K562 (cell line): Measurements from ENCODE around the gene GTPBP8. TPM values are rescaled to one million over a fixed set of nuclear protein-coding genes. Genes with fewer than 3 reads are reported as not detected.
A peak's percentile ranks its signal among the peaks of the same experiment; 100 is the strongest.

Experiments used
- BMI1 ChIP-seq: fragments of 150-350 bp; IDR thresholded peaks from 2 replicates; pipeline ENCODE4 v1.6.1; 2014; ENCODE audit warnings: low read length
- BRF2 ChIP-seq: IDR thresholded peaks from 3 replicates; pipeline ENCODE4 v1.6.1; 2011; ENCODE audit warnings: borderline replicate concordance, mild to moderate bottlenecking; ENCODE audit not compliant: insufficient read length, insufficient read depth
- EZH2 ChIP-seq: IDR thresholded peaks from 2 replicates; pipeline ENCODE4 v1.6.1; 2012; ENCODE audit warnings: low read depth, mild to moderate bottlenecking, inconsistent platforms, low read length, borderline replicate concordance
- FOXK2 ChIP-seq, 2 experiments: fragments of 450-650 bp; IDR thresholded peaks in 1 of 2; conservative IDR thresholded peaks in 1 of 2; 2 replicates each; pipeline ENCODE4 v1.6.1; 2016; ENCODE audit warnings: low read depth in 2 of 2, mild to moderate bottlenecking in 1 of 2
- MCM3 ChIP-seq: fragments of 450-650 bp; IDR thresholded peaks from 2 replicates; pipeline ENCODE4 v1.6.1; 2016
- PHF20 ChIP-seq: fragments of 450-650 bp; IDR thresholded peaks from 2 replicates; pipeline ENCODE4 v1.6.1; 2018; ENCODE audit not compliant: partially characterized antibody
- SAP30 ChIP-seq: fragments of 200-600 bp; sonication (generic); IDR thresholded peaks from 2 replicates; pipeline ENCODE4 v1.6.1; 2012; ENCODE audit warnings: borderline replicate concordance, low read depth, mild to moderate bottlenecking, moderate library complexity, low read length, control low read depth, inconsistent platforms; ENCODE audit not compliant: insufficient read depth, poor library complexity, severe bottlenecking
- SMARCB1 ChIP-seq: IDR thresholded peaks from 2 replicates; pipeline ENCODE4 v1.6.1; 2011; ENCODE audit warnings: improper control_type of control experiment, low read depth; ENCODE audit not compliant: insufficient read length
- TAF9B ChIP-seq: fragments of 450-650 bp; IDR thresholded peaks from 2 replicates; pipeline ENCODE4 v1.6.1; 2018; ENCODE audit warnings: mild to moderate bottlenecking; ENCODE audit not compliant: partially characterized antibody
- ZFP30 ChIP-seq: fragments of 250-450 bp; sonication (Bioruptor Pico); IDR thresholded peaks from 2 replicates; pipeline ENCODE4 v1.8.0; 2022; ENCODE audit warnings: moderate library complexity, mild to moderate bottlenecking, inconsistent platforms, borderline replicate concordance
- ZNF175 ChIP-seq: fragments of 200-800 bp; sonication (Bioruptor generic); IDR thresholded peaks from 2 replicates; pipeline ENCODE4 v1.6.1; 2016; ENCODE audit warnings: low read depth, mild to moderate bottlenecking, missing genetic modification characterization, missing compliant biosample characterization
- ZNF592 ChIP-seq: fragments of 450-650 bp; IDR thresholded peaks from 2 replicates; pipeline ENCODE4 v1.6.1; 2017; ENCODE audit warnings: antibody characterized with exemption, mild to moderate bottlenecking
- polyA plus RNA-seq, 8 experiments: library from polyadenylated mRNA; depleted of rRNA in 4 of 8; stranded (reverse) in 5 of 8; unstranded in 3 of 8; fragments of >200 nt; fragmentation: Nextera tagmentation in 2 of 8; fragmentation: Illumina TruSeq in 1 of 8; extraction: Ambion mirVana in 2 of 8; extraction: Trizol in 1 of 8; gene quantifications; 2 replicates each; pipeline versions ENCODE4 v1.2.1 to v1.2.3, GENCODE V29; 2011 to 2014; ENCODE audit warnings: inconsistent platforms in 1 of 8, missing spikeins in 1 of 8
- total RNA-seq, 7 experiments: library from RNA; depleted of rRNA in 6 of 7; stranded (reverse); fragments of >200 nt in 6 of 7; fragmentation: Illumina TruSeq in 2 of 7; extraction: Trizol in 2 of 7; gene quantifications; 2 replicates each; pipeline versions ENCODE4 v1.2.1 to v1.2.3, GENCODE V29; 2011 to 2021; ENCODE audit warnings: low replicate concordance in 1 of 7
- TF ChIP-seq, protein P1 (sequence below), 2 experiments: fragments of 200-800 bp in 1 of 2; sonication (Bioruptor generic) in 1 of 2; sonication (generic) in 1 of 2; formaldehyde crosslinking in 1 of 2; IDR thresholded peaks in 1 of 2; conservative IDR thresholded peaks in 1 of 2; 2 replicates each; pipeline versions ENCODE4 v1.5.0 to v1.6.1; 2016 to 2020; ENCODE audit warnings: missing compliant biosample characterization in 1 of 2, missing genetic modification characterization in 1 of 2, missing genetic modification reagents in 1 of 2

GTPBP8 gene
- total and polyA plus RNA-seq, 9 of the 15 experiments (the other 6 are each of a cell fraction or from before 2014, with no cell fraction given), result 14.0 to 33.3 (median 20.8) TPM

DNA sequence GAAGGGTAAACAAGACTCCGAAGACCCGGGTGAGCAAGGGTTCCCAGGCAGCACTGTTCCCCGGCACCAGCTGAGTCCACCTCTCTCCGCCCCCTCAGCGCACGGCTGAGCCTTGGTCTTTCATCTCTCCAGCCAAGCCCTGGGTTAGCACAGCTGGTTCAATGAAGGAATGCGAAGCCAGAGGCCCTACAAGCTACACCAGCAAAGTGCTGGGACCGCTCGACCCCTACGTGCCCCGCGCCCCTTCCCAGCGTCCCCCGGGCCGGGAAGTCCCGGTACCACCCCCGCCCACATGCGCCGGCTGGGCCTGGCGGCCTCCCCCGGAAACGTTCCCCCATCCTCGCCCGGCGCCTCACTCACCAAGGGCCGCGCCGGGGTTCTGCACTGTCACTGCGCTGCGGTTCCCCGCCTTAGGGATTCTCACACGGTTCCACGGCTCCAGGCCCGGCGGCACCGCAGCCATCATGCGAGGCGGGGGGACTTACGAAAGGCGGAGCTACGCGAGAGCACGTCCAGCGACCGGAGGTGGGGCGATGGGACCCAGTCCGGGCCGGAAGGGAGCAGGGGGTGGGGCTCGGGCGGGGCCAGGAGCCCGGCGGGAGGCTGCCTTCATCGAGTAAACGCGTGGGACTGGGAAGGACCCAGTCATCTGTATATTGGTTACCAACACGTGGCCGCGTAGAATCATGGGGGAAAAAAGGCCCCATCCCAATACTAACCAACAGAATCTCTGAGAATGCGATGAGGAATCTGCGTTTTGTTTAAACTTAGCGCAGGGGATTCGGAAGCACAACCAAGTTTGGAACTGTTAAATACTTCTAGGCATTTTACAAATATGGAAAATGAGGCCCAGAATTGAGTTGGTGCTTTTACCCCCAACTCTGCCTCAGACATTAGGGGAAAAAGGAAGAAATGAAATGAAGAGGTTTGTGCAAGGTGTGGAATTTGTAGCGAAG lies 28.7 kb downstream of the GTPBP8 start (continued):
- peak in 1 of 2 experiments; percentile 33; a peak in 1 of 4 replicates for TF ChIP-seq FOXK2 (conservative IDR thresholded peaks at IDR 0.05 in 1 of 2, IDR thresholded peaks at IDR 0.05 in 1 of 2; ENCODE audit: low read depth in 2 of 2)
- no peak for TF ChIP-seq EZH2
- no peak for TF ChIP-seq SAP30
- TF ChIP-seq TAF9B, result peak; percentile 44
- TF ChIP-seq SMARCB1, result no peak
- TF ChIP-seq BMI1, result no peak
- peak; percentile 71 for TF ChIP-seq PHF20
- TF ChIP-seq ZFP30 (CRISPR knock-in tag), result no peak
- peak; percentile 52; the same call in 1 of the 2 replicates for TF ChIP-seq ZNF175
- TF ChIP-seq MCM3, result no peak
- TF ChIP-seq BRF2, result no peak
- TF ChIP-seq, protein P1, sequence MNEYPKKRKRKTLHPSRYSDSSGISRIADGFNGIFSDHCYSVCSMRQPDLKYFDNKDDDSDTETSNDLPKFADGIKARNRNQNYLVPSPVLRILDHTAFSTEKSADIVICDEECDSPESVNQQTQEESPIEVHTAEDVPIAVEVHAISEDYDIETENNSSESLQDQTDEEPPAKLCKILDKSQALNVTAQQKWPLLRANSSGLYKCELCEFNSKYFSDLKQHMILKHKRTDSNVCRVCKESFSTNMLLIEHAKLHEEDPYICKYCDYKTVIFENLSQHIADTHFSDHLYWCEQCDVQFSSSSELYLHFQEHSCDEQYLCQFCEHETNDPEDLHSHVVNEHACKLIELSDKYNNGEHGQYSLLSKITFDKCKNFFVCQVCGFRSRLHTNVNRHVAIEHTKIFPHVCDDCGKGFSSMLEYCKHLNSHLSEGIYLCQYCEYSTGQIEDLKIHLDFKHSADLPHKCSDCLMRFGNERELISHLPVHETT (CRISPR knock-in tag; conservative IDR thresholded peaks at IDR 0.05 in 1 of 2, IDR thresholded peaks at IDR 0.05 in 1 of 2), result peak in 1 of 2 experiments; percentile 84; a peak in 2 of 4 replicates
- peak; percentile 92 for TF ChIP-seq ZNF592
